Trophoblast cell (in vitro differentiated cells and primary cell): Measurements from ENCODE around the gene LRP1.

ENCODE experiments used
- DNase-seq, 2 donors: peaks; one replicate each; pipeline ENCODE4 v3.0.0-alpha.2; 2016
- H2AFZ ChIP-seq: 2 replicates; pipeline ENCODE4 v1.6.1; 2013; ENCODE audit warnings: low read length, moderate library complexity, mild to moderate bottlenecking; ENCODE audit not compliant: insufficient read depth, poor library complexity
- H2AK5ac ChIP-seq: 2 replicates; pipeline ENCODE4 v1.6.1; 2013; ENCODE audit warnings: mild to moderate bottlenecking, low read length
- H2BK120ac ChIP-seq: 2 replicates; pipeline ENCODE4 v1.6.1; 2013; ENCODE audit warnings: low read length, mild to moderate bottlenecking, moderate library complexity; ENCODE audit not compliant: insufficient read depth, poor library complexity
- H2BK12ac ChIP-seq: 2 replicates; pipeline ENCODE4 v1.6.1; 2013; ENCODE audit warnings: mild to moderate bottlenecking, low read length, moderate library complexity
- H2BK5ac ChIP-seq: 2 replicates; pipeline ENCODE4 v1.6.1; 2013; ENCODE audit warnings: low read length, low read depth, moderate library complexity, mild to moderate bottlenecking; ENCODE audit not compliant: poor library complexity
- H3K14ac ChIP-seq: 2 replicates; pipeline ENCODE4 v1.6.1; 2013; ENCODE audit warnings: mild to moderate bottlenecking, low read length
- H3K18ac ChIP-seq: 2 replicates; pipeline ENCODE4 v1.6.1; 2013; ENCODE audit warnings: mild to moderate bottlenecking, low read length
- H3K23ac ChIP-seq: 2 replicates; pipeline ENCODE4 v1.6.1; 2013; ENCODE audit warnings: low read length
- H3K27ac ChIP-seq: 2 replicates; pipeline ENCODE4 v1.5.1; 2013; ENCODE audit warnings: low read depth, mild to moderate bottlenecking, inconsistent platforms, low read length, moderate library complexity
- H3K27me3 ChIP-seq: 2 replicates; pipeline ENCODE4 v1.6.1; 2013; ENCODE audit warnings: inconsistent platforms, mild to moderate bottlenecking, low read length, moderate library complexity; ENCODE audit not compliant: insufficient read depth
- H3K36me3 ChIP-seq, 2 experiments: 1 replicate in 1 of 2; 2 replicates in 1 of 2; pipeline ENCODE4 v1.6.1; 2013; ENCODE audit warnings: low read length in 2 of 2, mild to moderate bottlenecking in 2 of 2, moderate library complexity in 1 of 2; ENCODE audit not compliant: insufficient read depth in 2 of 2, control insufficient read depth in 1 of 2
- H3K4ac ChIP-seq: 2 replicates; pipeline ENCODE4 v1.6.1; 2013; ENCODE audit warnings: low read depth, mild to moderate bottlenecking, low read length, moderate library complexity
- H3K4me1 ChIP-seq, 2 experiments: 1 replicate in 1 of 2; 2 replicates in 1 of 2; pipeline ENCODE4 v1.6.1; 2013; ENCODE audit warnings: low read length in 2 of 2, mild to moderate bottlenecking in 2 of 2, moderate library complexity in 1 of 2; ENCODE audit not compliant: insufficient read depth in 2 of 2, control insufficient read depth in 1 of 2
- H3K4me2 ChIP-seq: 2 replicates; pipeline ENCODE4 v1.6.1; 2013; ENCODE audit warnings: inconsistent platforms, mild to moderate bottlenecking, low read length, moderate library complexity
- H3K4me3 ChIP-seq: 2 replicates; pipeline ENCODE4 v1.5.1; 2013; ENCODE audit warnings: mild to moderate bottlenecking, low read depth, low read length, inconsistent platforms
- H3K79me1 ChIP-seq: one replicate; pipeline ENCODE4 v1.6.1; 2013; ENCODE audit warnings: low read length
- H3K79me2 ChIP-seq: 2 replicates; pipeline ENCODE4 v1.6.1; 2013; ENCODE audit warnings: low read length, mild to moderate bottlenecking; ENCODE audit not compliant: control insufficient read depth, insufficient read depth, poor library complexity
- H3K9ac ChIP-seq: 2 replicates; pipeline ENCODE4 v1.6.1; 2013; ENCODE audit warnings: mild to moderate bottlenecking, low read length
- H3K9me3 ChIP-seq: 2 replicates; pipeline ENCODE4 v1.6.1; 2013; ENCODE audit warnings: low read depth, mild to moderate bottlenecking, control low read depth, inconsistent platforms, low read length; ENCODE audit not compliant: insufficient read depth
- H4K12ac ChIP-seq: 2 replicates; pipeline ENCODE4 v1.6.1; 2013; ENCODE audit warnings: low read depth, mild to moderate bottlenecking, low read length, moderate library complexity
- H4K8ac ChIP-seq: 2 replicates; pipeline ENCODE4 v1.6.1; 2013; ENCODE audit warnings: low read depth, mild to moderate bottlenecking, low read length, moderate library complexity
- H4K91ac ChIP-seq: one replicate; pipeline ENCODE4 v1.6.1; 2013; ENCODE audit warnings: low read depth, mild to moderate bottlenecking, low read length, moderate library complexity
- WGBS: extraction: QIAGEN DNeasy Blood & Tissue Kit; methylation state at CpG from one replicate; pipeline ENCODE4 v1.1.7; 2013; ENCODE audit warnings: missing lambda C conversion rate; ENCODE audit not compliant: insufficient read length, insufficient coverage; ENCODE audit errors: extremely low coverage; 5-methylcytosine and 5-hydroxymethylcytosine counted together

The LRP1 gene

DNA sequence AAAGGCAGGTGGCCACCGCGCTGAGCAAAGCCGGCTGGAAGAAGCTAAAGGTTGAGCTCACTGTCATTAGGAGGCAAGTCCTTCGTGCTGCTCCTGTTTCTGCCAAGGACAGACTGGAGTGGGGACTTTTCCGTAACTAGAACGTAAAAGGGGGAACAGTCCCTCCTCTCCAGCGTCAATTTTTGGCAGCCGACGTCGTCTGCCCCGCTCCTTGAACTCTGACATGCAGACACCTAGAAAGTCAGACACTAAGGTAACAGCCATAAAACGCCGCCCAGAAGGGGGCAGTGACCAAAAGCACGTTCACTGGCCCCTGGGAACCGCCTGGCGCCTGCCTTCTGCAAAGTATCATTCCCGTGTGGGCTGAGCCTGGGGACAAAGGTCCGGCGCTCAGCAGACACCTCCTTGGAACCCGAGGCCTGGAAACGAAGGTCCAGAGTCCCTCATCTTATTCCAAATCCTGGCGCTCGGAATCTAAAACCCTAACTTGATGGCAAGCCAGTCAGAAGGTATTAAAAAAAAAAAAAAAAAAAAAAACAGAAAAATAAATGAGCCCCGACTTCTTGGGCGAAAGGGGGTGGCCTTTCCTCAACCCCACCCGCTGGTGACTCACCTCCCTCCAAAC, 1.1 kb upstream of the LRP1 start:
- Histone ChIP-seq H2AFZ (peak overlapping the region; percentile 54), H3K23ac (no peak overlapping the region), H3K79me1 (peaks cover 20% of the 10 kb centered on the region), H4K91ac (peak overlapping the region; percentile 63), H3K9me3 (no peaks in the 10 kb centered on the region), H3K9ac (no peak overlapping the region), H3K4me1 (peaks cover 25 to 32% of the 10 kb centered on the region in 2 experiments), H3K27ac (peak overlapping the region; percentile 98), H3K27me3 (no peaks in the 10 kb centered on the region), H3K4me2 (peak overlapping the region; percentile 98), H2BK5ac (no peak overlapping the region), H3K4me3 (peak overlapping the region; percentile 87), H2BK12ac (no peak overlapping the region), H4K8ac (no peak overlapping the region), H2AK5ac (no peak overlapping the region), H3K36me3 (no peaks in the 10 kb centered on the region), H3K4ac (no peak overlapping the region), H3K14ac (no peak overlapping the region), H3K18ac (peak overlapping the region; percentile 75), H2BK120ac (no peak overlapping the region), H3K79me2 (peaks cover 22% of the 10 kb centered on the region), H4K12ac (no peak overlapping the region)
- peak; percentile 92 to 94 for DNase-seq
- no CpG with 5 or more reads among the region's 26 CpGs for WGBS

DNA sequence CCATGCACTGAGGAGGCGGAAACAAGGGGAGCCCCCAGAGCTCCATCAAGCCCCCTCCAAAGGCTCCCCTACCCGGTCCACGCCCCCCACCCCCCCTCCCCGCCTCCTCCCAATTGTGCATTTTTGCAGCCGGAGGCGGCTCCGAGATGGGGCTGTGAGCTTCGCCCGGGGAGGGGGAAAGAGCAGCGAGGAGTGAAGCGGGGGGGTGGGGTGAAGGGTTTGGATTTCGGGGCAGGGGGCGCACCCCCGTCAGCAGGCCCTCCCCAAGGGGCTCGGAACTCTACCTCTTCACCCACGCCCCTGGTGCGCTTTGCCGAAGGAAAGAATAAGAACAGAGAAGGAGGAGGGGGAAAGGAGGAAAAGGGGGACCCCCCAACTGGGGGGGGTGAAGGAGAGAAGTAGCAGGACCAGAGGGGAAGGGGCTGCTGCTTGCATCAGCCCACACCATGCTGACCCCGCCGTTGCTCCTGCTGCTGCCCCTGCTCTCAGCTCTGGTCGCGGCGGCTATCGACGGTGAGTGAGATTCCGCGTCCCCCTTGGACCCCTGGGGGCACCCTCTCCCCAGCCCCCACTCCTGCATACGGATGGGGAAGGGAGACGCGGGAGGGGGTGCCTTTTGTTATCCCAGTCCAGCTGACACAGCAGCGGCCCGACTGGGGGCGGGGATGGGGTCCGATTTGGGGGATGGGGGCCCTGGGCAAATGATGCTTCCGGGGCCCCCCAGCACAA, 400 bp downstream of the LRP1 start:
- Histone ChIP-seq H3K4me1 (peaks cover 37 to 45% of the 10 kb centered on the region in 2 experiments), H3K27ac (peak overlapping the region; percentile 31), H4K8ac (peak overlapping the region; percentile 87), H2BK5ac (peak overlapping the region; percentile 88), H2BK120ac (peak overlapping the region; percentile 90), H3K79me2 (peaks cover 27% of the 10 kb centered on the region), H3K23ac (no peak overlapping the region), H3K9ac (peak overlapping the region; percentile 77), H4K12ac (peak overlapping the region; percentile 73), H3K14ac (peak overlapping the region; percentile 94), H3K9me3 (no peaks in the 10 kb centered on the region), H3K4me3 (peak overlapping the region; percentile 87), H2AFZ (peak overlapping the region; percentile 79), H3K79me1 (peaks cover 31% of the 10 kb centered on the region), H3K36me3 (no peaks in the 10 kb centered on the region), H3K4ac (peak overlapping the region; percentile 98), H2BK12ac (peak overlapping the region; percentile 44), H3K27me3 (no peaks in the 10 kb centered on the region), H3K4me2 (peak overlapping the region; percentile 85), H4K91ac (peak overlapping the region; percentile 94), H2AK5ac (peak overlapping the region; percentile 98), H3K18ac (peak overlapping the region; percentile 97)
- WGBS = no CpG with 5 or more reads among the region's 35 CpGs
- DNase-seq = peak in 1 of 2 donors; percentile 46

DNA sequence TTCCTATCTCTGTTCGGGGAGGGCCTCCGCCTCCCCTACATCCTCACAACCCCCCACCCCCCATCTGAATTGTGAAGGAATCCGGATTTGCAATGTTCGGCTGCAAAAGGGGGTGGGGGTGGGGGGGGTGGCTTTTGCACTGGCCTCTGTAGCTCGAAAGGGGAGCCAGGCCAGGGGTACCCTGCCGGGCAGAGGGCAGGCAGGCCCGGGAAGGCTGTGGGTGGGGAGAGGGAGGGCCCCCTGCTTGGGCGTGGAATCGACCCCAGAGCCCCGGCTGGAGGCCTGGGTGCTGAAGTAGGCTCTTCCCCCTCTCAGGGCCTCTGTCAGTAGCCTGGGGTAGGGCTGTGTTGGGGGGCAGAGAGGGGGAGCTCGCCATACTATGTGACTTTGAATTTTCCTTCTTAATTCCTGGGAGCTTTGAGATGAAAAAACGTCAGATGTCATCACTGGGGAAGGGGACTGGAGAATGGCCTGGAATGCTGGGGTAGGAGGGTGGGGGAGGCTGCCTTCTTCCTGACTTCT, 1.1 kb downstream of the LRP1 start:
- peaks cover 30% of the 10 kb centered on the region for H3K79me2 ChIP-seq
- H3K18ac ChIP-seq = peak overlapping the region; percentile 59
- DNase-seq = no peak
- H2BK120ac ChIP-seq = peak overlapping the region; percentile 37
- no peaks in the 10 kb centered on the region for H3K9me3 ChIP-seq
- peak overlapping the region; percentile 87 for H3K4me3 ChIP-seq
- H4K91ac ChIP-seq = peak overlapping the region; percentile 94
- no peak overlapping the region for H2BK12ac ChIP-seq
- no peak overlapping the region for H4K12ac ChIP-seq
- H3K36me3 ChIP-seq = no peaks in the 10 kb centered on the region
- peak overlapping the region; percentile 59 for H2BK5ac ChIP-seq
- H4K8ac ChIP-seq = peak overlapping the region; percentile 29
- H3K79me1 ChIP-seq = peaks cover 37% of the 10 kb centered on the region
- H2AK5ac ChIP-seq = no peak overlapping the region
- peak overlapping the region; percentile 50 for H3K27ac ChIP-seq
- peak overlapping the region; percentile 55 for H3K14ac ChIP-seq
- H3K4ac ChIP-seq = peak overlapping the region; percentile 98
- peak overlapping the region; percentile 77 for H3K9ac ChIP-seq
- WGBS = no CpG with 5 or more reads among the region's 12 CpGs
- H3K27me3 ChIP-seq = no peaks in the 10 kb centered on the region
- no peak overlapping the region for H3K23ac ChIP-seq
- H2AFZ ChIP-seq = no peak overlapping the region
- peak overlapping the region; percentile 85 for H3K4me2 ChIP-seq
- H3K4me1 ChIP-seq = peaks cover 44 to 52% of the 10 kb centered on the region in 2 experiments

DNA sequence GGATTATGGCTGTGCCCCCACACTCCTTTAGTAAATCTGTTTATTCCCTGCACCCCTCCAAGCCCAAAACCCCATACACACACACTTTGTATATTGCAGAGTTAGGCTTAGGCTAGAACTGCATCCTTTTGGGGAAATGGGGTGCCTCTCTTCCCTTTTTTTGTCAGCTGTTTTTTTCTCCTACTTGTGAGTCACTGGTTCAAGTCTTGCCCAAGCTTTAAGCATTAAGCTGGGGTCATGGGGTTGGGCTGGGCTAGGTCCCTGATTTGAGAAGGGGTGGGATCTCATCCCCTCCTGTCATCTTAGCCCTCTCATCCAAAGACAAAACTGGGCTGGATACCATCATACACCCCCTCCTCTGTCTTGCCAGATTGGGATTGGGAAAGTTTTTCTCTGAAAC, 1.6 kb downstream of the LRP1 start:
- Histone ChIP-seq H2BK12ac (no peak overlapping the region), H2AK5ac (no peak overlapping the region), H3K27me3 (no peaks in the 10 kb centered on the region), H4K91ac (no peak overlapping the region), H3K79me1 (peaks cover 37% of the 10 kb centered on the region), H3K4ac (peak overlapping the region; percentile 98), H3K9me3 (no peaks in the 10 kb centered on the region), H3K9ac (peak overlapping the region; percentile 31), H2BK120ac (no peak overlapping the region), H3K79me2 (peaks cover 30% of the 10 kb centered on the region), H3K4me3 (peak overlapping the region; percentile 87), H3K18ac (no peak overlapping the region), H3K36me3 (no peaks in the 10 kb centered on the region), H3K14ac (no peak overlapping the region), H4K12ac (no peak overlapping the region), H3K27ac (no peak overlapping the region), H3K4me2 (peak overlapping the region; percentile 85), H4K8ac (no peak overlapping the region), H3K4me1 (peaks cover 48 to 55% of the 10 kb centered on the region in 2 experiments), H2AFZ (no peak overlapping the region), H3K23ac (no peak overlapping the region), H2BK5ac (no peak overlapping the region)
- peak in 1 of 2 donors; percentile 46 for DNase-seq
